Ishikawa (cell line): ENCODE results near the gene PPA1.

Experiments
- CEBPB ChIP-seq: IDR thresholded peaks from 2 replicates; pipeline ENCODE4 v1.6.1; 2012
- EP300 ChIP-seq: IDR thresholded peaks from 2 replicates; pipeline ENCODE4 v1.6.1; 2012; ENCODE audit warnings: borderline replicate concordance
- FOXM1 ChIP-seq: IDR thresholded peaks from 2 replicates; pipeline ENCODE4 v1.6.1; 2012; ENCODE audit warnings: low read depth, borderline replicate concordance
- RAD21 ChIP-seq: IDR thresholded peaks from 2 replicates; pipeline ENCODE4 v1.6.1; 2012; ENCODE audit warnings: low read depth
- TAF1 ChIP-seq: IDR thresholded peaks from 2 replicates; pipeline ENCODE4 v1.6.1; 2012; ENCODE audit warnings: low read depth, mild to moderate bottlenecking
- TEAD4 ChIP-seq: IDR thresholded peaks from 2 replicates; pipeline ENCODE4 v1.6.1; 2012
- YY1 ChIP-seq: IDR thresholded peaks from 2 replicates; pipeline ENCODE4 v1.6.1; 2012; ENCODE audit warnings: low read depth
- ZBTB7A ChIP-seq: IDR thresholded peaks from 2 replicates; pipeline ENCODE4 v1.6.1; 2012; ENCODE audit warnings: low read depth

GRCh38 chr10:70201105-70201504 lies 32.1 kb downstream of the PPA1 start:
- TF ChIP-seq RAD21: no peak
- no peak for TF ChIP-seq TEAD4
- TF ChIP-seq FOXM1: no peak
- TF ChIP-seq YY1: no peak
- TF ChIP-seq EP300: no peak
- TF ChIP-seq CEBPB: no peak
- no peak for TF ChIP-seq TAF1
- TF ChIP-seq ZBTB7A: no peak
